Upper lobe of left lung (tissue), 6 donors: Measurements from ENCODE around the gene WIPF2. TPM values are rescaled to one million over a fixed set of nuclear protein-coding genes. Genes with fewer than 3 reads are reported as not detected.

Source experiments
- ATAC-seq, 2 donors: fragments of 200-7000 bp; cut with Tn5 transposase; one replicate each; pipeline ENCODE4 v1.9.1; 2022; ENCODE audit warnings: mild to moderate bottlenecking in 2 of 2, moderate library complexity in 2 of 2; ENCODE audit not compliant: low FRiP score in 2 of 2
- DNase-seq, 2 donors: peaks; one replicate each; pipeline ENCODE4 v3.0.0-alpha.2; 2019 to 2020
- H3K27ac ChIP-seq, 4 donors: fragments of 200-600 bp; sonication (generic); one replicate each; pipeline ENCODE4 v1.5.1; 2016 to 2019
- H3K27me3 ChIP-seq, 4 donors: fragments of 200-600 bp; sonication (generic); one replicate each; pipeline ENCODE4 v1.5.1; 2017 to 2019
- H3K36me3 ChIP-seq, 4 donors: fragments of 200-600 bp; sonication (generic); one replicate each; pipeline ENCODE4 v1.5.1; 2016 to 2019
- H3K4me1 ChIP-seq, 4 donors: fragments of 200-600 bp; sonication (generic); one replicate each; pipeline ENCODE4 v1.5.1; 2018 to 2019
- H3K4me3 ChIP-seq, 4 donors: fragments of 200-600 bp; sonication (generic); one replicate each; pipeline ENCODE4 v1.5.1; 2017 to 2019; ENCODE audit warnings: mild to moderate bottlenecking in 2 of 4, moderate library complexity in 1 of 4
- H3K9me3 ChIP-seq, 4 donors: fragments of 200-600 bp; sonication (generic); one replicate each; pipeline ENCODE4 v1.5.1; 2018 to 2019
- CTCF ChIP-seq, 6 experiments: fragments of 450-650 bp in 4 of 6; fragments of 200-600 bp in 2 of 6; sonication (generic) in 2 of 6; IDR thresholded peaks; one replicate each; pipeline ENCODE4 v1.5.1; 2016 to 2019; ENCODE audit warnings: antibody characterized with exemption in 6 of 6
- EP300 ChIP-seq, 4 donors: sonication (generic); formaldehyde crosslinking; IDR thresholded peaks; one replicate each; pipeline ENCODE4 v1.5.1; 2017; ENCODE audit warnings: antibody characterized with exemption in 4 of 4, control low read depth in 2 of 4
- POLR2A ChIP-seq, 4 donors: fragments of 450-650 bp; IDR thresholded peaks; one replicate each; pipeline ENCODE4 v1.5.1; 2016 to 2017; ENCODE audit warnings: antibody characterized with exemption in 4 of 4, mild to moderate bottlenecking in 2 of 4
- POLR2AphosphoS5 ChIP-seq, 2 donors: sonication (generic); formaldehyde crosslinking; IDR thresholded peaks; one replicate each; pipeline ENCODE4 v1.5.1; 2017; ENCODE audit warnings: antibody characterized with exemption in 2 of 2
- WGBS, 2 donors: methylation state at CpG; one replicate each; pipeline ENCODE4 v1.1.5; 2017 to 2018; 5-methylcytosine and 5-hydroxymethylcytosine counted together
- total RNA-seq, 6 donors: library from RNA; depleted of rRNA in 4 of 6; stranded (reverse); fragments of >200 nt in 4 of 6; gene quantifications; one replicate each; pipeline versions ENCODE4 v1.1.0 to v1.2.1, GENCODE V29; 2016 to 2021
- donor health status: DM: no; HTN: no; CAD: no; lungs with moderate emphysema.
- donor health status: DM: no; HTN: yes; CAD: no; lungs with severe emphysema.

WIPF2 gene
- total RNA-seq, 6 donors from 2014 or later: 19.9 to 39.8 (median 26.2) TPM

GRCh38 chr17:40307740-40308239, 88.7 kb downstream of the WIPF2 start:
- Histone ChIP-seq H3K4me3 (no peak overlapping the region), H3K4me1 (peaks cover 76 to 91% (median 83%) of the 10 kb centered on the region in 4 donors), H3K27ac (peak overlapping the region; percentile 68 to 89 (median 81)), H3K36me3 (no peaks in the 10 kb centered on the region), H3K9me3 (no peaks in the 10 kb centered on the region), H3K27me3 (no peaks in the 10 kb centered on the region)
- peak in 1 of 2 donors; percentile 37 for ATAC-seq
- WGBS, 2 donors: 12 to 18% methylated on average over 3 of the region's 3 CpGs
- TF ChIP-seq EP300 (IDR thresholded peaks at IDR 0.05): no peak
- no peak for TF ChIP-seq POLR2A (IDR thresholded peaks at IDR 0.05)
- no peak for TF ChIP-seq CTCF (IDR thresholded peaks at IDR 0.05)
- peak; percentile 18 to 42 for TF ChIP-seq POLR2AphosphoS5 (IDR thresholded peaks at IDR 0.05)
- DNase-seq: peak in 1 of 2 donors; percentile 71

GRCh38 chr17:40309031-40309948, 90.2 kb downstream of the WIPF2 start, which contains the start of gene RARA:
Gene RARA (plus strand): TSS chr17:40309180. CDS start chr17:40331219, 22,039 bp downstream.
- no peaks in the 10 kb centered on the region for H3K27me3 ChIP-seq
- no peaks in the 10 kb centered on the region for H3K9me3 ChIP-seq
- peaks cover 79 to 91% (median 83%) of the 10 kb centered on the region in 4 donors for H3K4me1 ChIP-seq
- peak within 1 kb of the TSS; percentile 69 to 89 (median 81) for H3K27ac ChIP-seq
- peak within 1 kb of the TSS; percentile 19 to 53 (median 42) for H3K4me3 ChIP-seq
- ATAC-seq: peak; percentile 44 to 72
- TF ChIP-seq POLR2A (IDR thresholded peaks at IDR 0.05) (peak in 1 of 4 donors; percentile 56), CTCF (IDR thresholded peaks at IDR 0.05) (no peak), EP300 (IDR thresholded peaks at IDR 0.05) (no peak), POLR2AphosphoS5 (IDR thresholded peaks at IDR 0.05) (peak in 1 of 2 donors; percentile 24)
- 11 to 14% methylated on average over 12 to 20 of the region's 20 CpGs for WGBS, 2 donors
- peak in 1 of 2 donors; percentile 85 for DNase-seq
- H3K36me3 ChIP-seq: no peaks in the 10 kb centered on the region

GRCh38 chr17:40309949-40310510, 90.9 kb downstream of the WIPF2 start:
- Histone ChIP-seq H3K36me3 (no peaks in the 10 kb centered on the region), H3K4me1 (peaks cover 85 to 92% (median 90%) of the 10 kb centered on the region in 4 donors), H3K9me3 (no peaks in the 10 kb centered on the region), H3K27ac (peak overlapping the region; percentile 69 to 89 (median 81)), H3K4me3 (peak overlapping the region in 3 of 4 donors; percentile 39 to 53 (median 46)), H3K27me3 (no peaks in the 10 kb centered on the region)
- ATAC-seq (peak in 1 of 2 donors; percentile 54), DNase-seq (no peak)
- whole genome bisulfite sequencing, 2 donors: 61% methylated on average over 2 of the region's 2 CpGs; no CpG with 5 or more reads in 1 of the 2 donors
- TF ChIP-seq EP300 (IDR thresholded peaks at IDR 0.05): no peak
- TF ChIP-seq POLR2AphosphoS5 (IDR thresholded peaks at IDR 0.05): no peak
- TF ChIP-seq CTCF (IDR thresholded peaks at IDR 0.05): no peak
- no peak for TF ChIP-seq POLR2A (IDR thresholded peaks at IDR 0.05)

GRCh38 chr17:40310882-40311391, 91.8 kb downstream of the WIPF2 start:
- Histone ChIP-seq H3K27ac (peak overlapping the region; percentile 69 to 89 (median 81)), H3K4me3 (no peak overlapping the region), H3K36me3 (no peaks in the 10 kb centered on the region), H3K4me1 (peaks cover 94 to 100% (median 99%) of the 10 kb centered on the region in 4 donors), H3K9me3 (no peaks in the 10 kb centered on the region), H3K27me3 (no peaks in the 10 kb centered on the region)
- DNase-seq (no peak), ATAC-seq (no peak)
- 54 to 70% methylated on average over 4 to 7 of the region's 7 CpGs for WGBS, 2 donors
- no peak for TF ChIP-seq EP300 (IDR thresholded peaks at IDR 0.05)
- no peak for TF ChIP-seq POLR2A (IDR thresholded peaks at IDR 0.05)
- no peak for TF ChIP-seq POLR2AphosphoS5 (IDR thresholded peaks at IDR 0.05)
- no peak for TF ChIP-seq CTCF (IDR thresholded peaks at IDR 0.05)
